NCI-H2107 treated with DMSO at 0.1 percent for 48 hours (cell line): Measurements from ENCODE around the gene RABIF.
"Not testable (repeated sequence)": the region's sequence is repeated elsewhere in the genome, so short reads cannot be mapped to it uniquely, and the experiment has no call there.

Experiments
- DNase-seq: peaks from one replicate; lab custom pipeline; 2025; ENCODE audit not compliant: unreplicated experiment; lab: John Stamatoyannopoulos, UW

Gene RABIF

DNA sequence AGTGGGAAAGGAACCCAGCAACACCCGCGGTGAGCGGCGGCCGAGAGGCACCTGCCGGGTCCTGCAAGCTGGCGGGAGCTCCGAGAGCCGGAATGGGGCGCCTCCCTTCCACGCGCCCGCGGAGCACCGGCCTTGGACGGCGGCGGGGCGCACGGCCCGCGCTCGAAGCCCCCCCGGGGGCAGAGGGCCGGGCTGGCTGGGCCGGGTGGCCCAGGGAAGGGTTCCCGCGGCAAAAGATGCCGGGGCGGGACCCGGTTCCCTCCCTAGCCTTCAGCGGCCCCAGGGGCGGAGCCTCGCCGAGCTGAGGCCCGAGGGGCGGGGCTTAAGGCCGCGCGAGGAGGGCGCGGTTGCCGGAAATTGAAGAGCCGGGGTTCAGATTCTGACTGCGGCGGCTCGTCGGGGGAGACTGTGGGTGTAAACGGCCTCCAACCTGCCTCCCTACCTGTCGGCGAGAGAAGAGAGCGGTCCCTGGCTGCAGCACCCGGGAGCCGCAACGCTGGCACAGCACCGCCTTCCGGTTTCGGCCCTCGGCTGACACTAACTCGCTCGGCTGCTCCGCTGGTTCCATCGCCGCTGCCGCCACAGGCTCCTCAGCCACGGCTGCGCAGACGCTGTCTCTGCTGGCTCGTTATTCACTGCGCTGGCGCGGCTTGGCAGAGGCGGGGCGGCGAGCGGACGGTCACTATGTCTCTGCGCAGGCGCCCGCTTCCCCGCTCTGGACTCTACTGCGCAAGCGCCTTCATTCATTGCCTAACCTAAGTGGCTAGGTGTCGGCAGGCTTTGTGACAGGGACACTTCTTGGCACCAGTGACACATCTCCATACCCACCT is at the start of gene RABIF:
Gene RABIF, minus strand, starts transcription at position 619 of the 830 bp plus-strand sequence. Its CDS starts 51 bp downstream, at position 568.
- peak; percentile 97 for DNase-seq

GRCh38 chr1:202938287-202938925 is 49.5 kb upstream of the RABIF start:
- no peak for DNase-seq

GRCh38 chr1:202936409-202936808 is 47.5 kb upstream of the RABIF start:
- DNase-seq, result not testable (repeated sequence)

DNA sequence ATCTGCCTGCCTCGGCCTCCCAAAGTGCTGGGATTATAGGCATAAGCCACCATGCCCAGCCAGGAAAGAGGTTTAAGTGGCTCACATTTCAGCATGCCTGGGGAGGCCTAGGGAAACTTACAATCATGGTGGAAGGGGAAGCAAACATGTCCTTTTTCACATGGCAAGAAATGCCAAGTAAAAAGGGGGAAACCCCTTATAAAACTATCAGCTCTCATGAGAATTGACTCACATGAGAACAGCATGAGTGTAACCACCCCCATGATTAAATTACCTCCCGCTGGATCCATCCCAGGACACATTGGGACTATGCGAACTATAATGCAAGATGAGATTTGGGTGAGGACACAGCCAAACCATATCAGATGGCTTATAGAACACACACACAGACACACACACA is 46.9 kb upstream of the RABIF start:
- no peak for DNase-seq

GRCh38 chr1:202934755-202935154 is 45.8 kb upstream of the RABIF start:
- no peak for DNase-seq

DNA sequence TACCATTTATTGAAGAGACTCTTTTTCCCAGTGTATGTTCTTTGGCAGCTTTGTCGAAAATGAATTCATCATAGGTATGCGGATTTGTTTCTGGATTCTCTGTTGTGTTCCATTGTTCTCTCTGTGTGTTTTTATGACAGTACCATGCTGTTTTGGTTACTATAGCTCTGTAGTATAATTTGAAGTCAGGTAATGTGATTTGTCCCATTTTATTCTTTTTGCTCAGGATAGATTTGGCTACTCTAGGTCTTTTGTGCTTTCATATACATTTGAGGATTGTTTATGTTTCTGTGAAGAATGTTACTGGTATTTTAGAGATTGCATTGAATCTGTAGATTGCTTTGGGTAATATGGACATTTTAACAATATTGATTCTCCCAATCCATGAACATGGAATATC is 43.5 kb upstream of the RABIF start:
- DNase-seq, result no peak

GRCh38 chr1:202926581-202927491 is 37.9 kb upstream of the RABIF start, which contains the start of gene KLHL12:
TSS of gene KLHL12 (minus strand) at chr1:202927234. CDS start at chr1:202925162, 2,072 bp downstream.
- peak; percentile 93 for DNase-seq

DNA sequence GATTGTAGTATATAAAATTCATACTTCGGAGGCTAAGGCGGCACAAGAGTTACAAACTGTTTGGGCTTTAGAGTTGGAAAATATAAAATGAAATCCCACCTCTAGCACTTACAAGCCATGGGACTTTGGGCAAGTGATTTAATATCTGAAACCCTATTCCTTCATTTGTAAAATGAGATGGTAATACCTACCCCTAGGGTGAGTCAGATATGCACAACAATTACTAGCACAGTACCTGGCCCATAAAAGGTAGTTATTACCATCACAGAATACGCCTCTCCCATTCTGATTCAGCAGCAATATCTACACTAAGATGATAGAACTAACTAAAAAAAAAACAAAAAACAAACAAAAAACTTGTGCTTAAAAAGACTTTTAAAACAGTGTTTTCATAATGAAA is 34.6 kb upstream of the RABIF start:
- DNase-seq, result no peak

- no peak for DNase-seq
Observed at GRCh38 chr1:202919615-202920014, 30.7 kb upstream of the RABIF start.

DNA sequence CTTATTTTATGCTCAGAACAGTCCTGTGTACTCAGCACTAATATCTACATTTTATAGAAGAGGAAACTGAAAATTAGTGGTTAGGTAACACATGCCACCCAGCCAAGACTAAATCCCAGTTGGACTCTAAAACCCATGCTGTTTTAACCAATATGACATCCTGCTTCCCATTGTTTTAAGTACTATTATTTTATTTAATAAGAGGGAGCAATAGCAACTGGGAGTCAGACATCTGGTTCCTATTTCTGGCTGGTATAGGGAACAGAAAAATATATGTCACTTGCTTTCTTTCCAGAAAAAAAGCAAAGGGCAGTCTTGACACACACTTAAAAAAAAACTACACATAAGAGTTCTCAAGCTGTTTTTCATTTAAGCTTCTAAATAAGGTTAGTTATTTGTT is 26.2 kb upstream of the RABIF start:
- no peak for DNase-seq

- not testable (repeated sequence) for DNase-seq
Observed at GRCh38 chr1:202912476-202912875, 23.5 kb upstream of the RABIF start.

- DNase-seq, result no peak
Observed at GRCh38 chr1:202909494-202909893, 20.5 kb upstream of the RABIF start.

DNA sequence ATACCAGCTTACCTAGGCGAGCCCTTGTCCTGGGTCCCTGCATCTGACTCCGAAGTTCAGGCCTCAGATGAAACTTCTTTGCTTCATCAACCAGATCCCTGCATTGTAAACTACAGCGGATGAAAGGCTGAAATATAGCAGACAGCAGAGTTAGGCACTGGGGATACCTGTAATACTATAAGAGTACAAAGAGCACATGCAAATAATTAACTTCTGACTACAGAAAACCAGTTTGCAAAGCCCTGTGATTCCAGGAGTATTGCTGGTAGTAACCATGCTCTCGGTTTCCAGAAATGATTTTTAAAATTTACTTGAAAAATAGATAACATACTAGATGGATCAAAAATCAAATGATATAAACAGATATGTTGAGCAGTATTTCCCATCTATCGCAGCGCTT is 20.0 kb upstream of the RABIF start:
- DNase-seq, result no peak

GRCh38 chr1:202905331-202905730 is 16.4 kb upstream of the RABIF start:
- no peak for DNase-seq

DNA sequence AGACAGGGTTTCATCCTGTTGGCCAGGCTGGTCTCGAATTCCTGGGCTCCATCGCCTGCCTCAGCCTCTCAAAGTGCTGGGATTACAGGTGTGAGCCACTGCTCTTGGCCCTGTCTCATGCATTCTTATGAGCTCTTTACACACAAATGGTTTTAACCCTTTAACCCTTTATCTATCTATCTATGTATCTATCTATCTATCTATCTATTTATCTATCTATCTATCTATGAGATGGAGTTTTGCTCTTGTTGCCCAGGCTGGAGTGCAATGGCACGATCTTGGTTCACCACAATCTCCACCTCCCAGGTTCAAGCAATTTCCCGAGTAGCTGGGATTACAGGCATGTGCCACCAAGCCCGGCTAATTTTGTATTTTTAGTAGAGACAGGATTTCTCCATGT is 14.9 kb upstream of the RABIF start:
- not testable (repeated sequence) for DNase-seq

DNA sequence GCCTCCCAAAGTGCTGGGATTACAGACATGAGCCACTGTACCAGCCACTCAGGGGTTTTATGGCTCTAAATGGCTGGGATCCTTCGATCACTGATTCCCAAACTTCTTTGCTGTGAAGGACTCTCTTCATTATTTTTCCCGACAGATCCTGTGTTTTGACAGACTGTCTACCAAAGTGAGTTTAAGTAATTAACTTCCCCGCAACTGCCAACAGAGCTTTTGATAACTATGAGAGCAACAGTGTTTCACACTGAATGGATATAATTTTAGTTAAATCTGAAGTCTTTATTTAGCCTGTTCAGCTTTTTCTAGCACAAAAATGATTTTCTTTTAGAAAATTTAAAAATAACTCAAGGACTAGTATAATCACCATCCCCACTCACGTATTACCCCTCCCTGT is 12.6 kb upstream of the RABIF start:
- DNase-seq, result no peak

- DNase-seq, result no peak
Observed at GRCh38 chr1:202892501-202892900, 3.6 kb upstream of the RABIF start.

GRCh38 chr1:202890392-202890791 is 1.4 kb upstream of the RABIF start:
- no peak for DNase-seq

DNA sequence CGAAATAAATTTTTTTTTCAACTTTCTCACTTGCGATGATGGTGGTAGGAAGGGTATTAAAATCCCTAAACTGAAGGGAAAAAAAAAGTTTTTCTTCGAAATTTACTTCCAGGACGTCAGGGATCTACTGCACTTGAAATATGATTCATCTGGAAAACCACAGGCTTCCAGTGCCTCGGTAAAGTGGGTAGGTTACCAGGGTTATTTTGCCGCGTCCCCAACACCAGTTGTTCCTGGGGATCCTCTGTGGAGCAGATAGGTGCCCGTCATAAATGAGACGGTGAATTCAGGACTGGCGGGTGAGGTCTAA is 773 bp downstream of the RABIF start:
- DNase-seq, result peak; percentile 61

- DNase-seq, result no peak
Observed at GRCh38 chr1:202880961-202881460, 7.9 kb downstream of the RABIF start.

- no peak for DNase-seq
Observed at GRCh38 chr1:202880062-202880461, 8.9 kb downstream of the RABIF start.
